Muscle layer of colon (tissue), 2 donors: Measurements from ENCODE around the gene VTI1A.
"Not testable (repeated sequence)": the region's sequence is repeated elsewhere in the genome, so short reads cannot be mapped to it uniquely, and the experiment has no call there.

Experiments
- H3K27ac ChIP-seq: one replicate; pipeline ENCODE4 v1.7.0; 2013; ENCODE audit warnings: low read depth, mild to moderate bottlenecking, low read length, moderate library complexity
- H3K27me3 ChIP-seq, 2 donors: one replicate each; pipeline ENCODE4 v1.7.0; 2013; ENCODE audit warnings: low read length in 2 of 2, mild to moderate bottlenecking in 2 of 2; ENCODE audit not compliant: insufficient read depth in 2 of 2, control insufficient read depth in 1 of 2
- H3K36me3 ChIP-seq: one replicate; pipeline ENCODE4 v1.7.0; 2013; ENCODE audit warnings: mild to moderate bottlenecking, low read length; ENCODE audit not compliant: insufficient read depth
- H3K4me1 ChIP-seq: one replicate; pipeline ENCODE4 v1.7.0; 2013; ENCODE audit warnings: mild to moderate bottlenecking, low read length; ENCODE audit not compliant: insufficient read depth
- H3K4me3 ChIP-seq, 2 donors: one replicate each; pipeline ENCODE4 v1.7.0; 2013; ENCODE audit warnings: low read length in 2 of 2, low read depth in 1 of 2, mild to moderate bottlenecking in 1 of 2, moderate library complexity in 1 of 2
- H3K9ac ChIP-seq: one replicate; pipeline ENCODE4 v1.7.0; 2013; ENCODE audit warnings: low read length
- H3K9me3 ChIP-seq: one replicate; pipeline ENCODE4 v1.7.0; 2013; ENCODE audit warnings: mild to moderate bottlenecking, low read length
- donor health status: abdominal sarcoma.
- donor health status: Adenocarcinoma of cecum.

VTI1A gene

DNA sequence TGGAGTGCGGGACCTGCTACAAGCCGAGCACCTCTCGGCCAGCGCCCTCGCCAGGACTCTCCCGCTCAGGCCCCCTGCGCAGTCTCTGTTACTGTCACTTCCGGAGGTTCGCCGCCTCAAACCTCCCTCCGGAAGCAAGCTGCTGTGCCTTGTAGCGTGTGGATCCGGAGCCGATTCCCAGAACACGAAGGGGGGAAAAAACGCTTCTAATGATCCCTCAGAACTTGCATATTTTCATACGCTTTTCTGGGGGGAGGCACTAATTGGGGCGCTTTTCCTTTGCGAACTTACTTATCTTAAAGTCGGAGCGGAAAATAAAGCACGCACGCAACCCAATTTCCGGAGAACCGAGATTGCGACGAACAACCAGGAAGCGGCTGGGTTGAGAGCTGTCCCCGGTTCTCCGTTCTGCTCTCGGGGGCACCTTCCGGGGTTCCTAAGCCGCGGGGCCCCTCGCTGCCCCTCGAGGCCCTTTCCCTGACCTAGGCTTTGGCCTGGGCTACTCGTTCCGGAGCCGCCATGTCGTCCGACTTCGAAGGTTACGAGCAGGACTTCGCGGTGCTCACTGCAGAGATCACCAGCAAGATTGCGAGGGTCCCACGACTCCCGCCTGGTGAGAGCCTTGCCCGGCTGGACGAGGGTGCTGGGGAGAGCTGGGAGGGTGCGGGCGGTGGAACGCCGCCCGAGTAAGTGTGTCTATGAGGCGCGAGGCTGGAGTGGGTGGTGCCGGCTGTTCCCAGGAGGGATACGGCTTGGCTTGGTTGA, at the start of gene VTI1A, which contains the start of gene ZDHHC6:
VTI1A (plus strand) TSS at position 361 of the 765 bp plus-strand sequence; CDS start at position 520, 159 bp downstream.
ZDHHC6 (minus strand) TSS at position 60 of the 765 bp plus-strand sequence. CDS start 1,478 bp downstream, outside the sequence.
- Histone ChIP-seq H3K36me3 (peaks cover 29% of the 10 kb centered on the region), H3K27ac (peak within 1 kb of the TSS; percentile 97), H3K27me3 (no peaks in the 10 kb centered on the region), H3K4me3 (peak within 1 kb of the TSS; percentile 96 to 99), H3K9ac (peak within 1 kb of the TSS; percentile 97), H3K9me3 (no peaks in the 10 kb centered on the region), H3K4me1 (peaks cover 15% of the 10 kb centered on the region)

GRCh38 chr10:112397592-112397991, 49.4 kb upstream of the VTI1A start:
- Histone ChIP-seq H3K4me1 (no peaks in the 10 kb centered on the region), H3K9ac (no peak overlapping the region), H3K4me3 (no peak overlapping the region), H3K36me3 (no peaks in the 10 kb centered on the region), H3K27ac (no peak overlapping the region), H3K27me3 (no peaks in the 10 kb centered on the region), H3K9me3 (no peaks in the 10 kb centered on the region)

DNA sequence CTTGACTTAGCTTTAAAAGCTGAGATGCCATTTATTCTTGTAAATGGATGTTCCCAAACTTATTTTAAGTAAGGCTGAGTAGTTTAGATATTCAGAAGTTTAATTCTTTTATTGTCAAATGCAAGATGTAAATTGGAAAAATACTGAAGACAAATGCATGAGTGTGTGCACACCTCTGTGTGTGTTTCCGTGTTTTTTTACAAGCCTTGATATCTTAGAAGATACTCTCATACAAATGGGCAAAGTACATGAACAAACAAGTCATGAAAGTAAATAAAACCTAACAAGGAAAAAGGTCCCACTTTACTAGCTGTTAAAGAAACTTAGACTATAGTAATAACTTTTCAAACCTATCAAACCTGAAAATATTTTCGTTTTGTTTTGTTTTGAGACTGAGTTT, 44.1 kb upstream of the VTI1A start:
- Histone ChIP-seq H3K4me1 (no peaks in the 10 kb centered on the region), H3K9ac (no peak overlapping the region), H3K36me3 (no peaks in the 10 kb centered on the region), H3K27me3 (no peaks in the 10 kb centered on the region), H3K27ac (no peak overlapping the region), H3K9me3 (no peaks in the 10 kb centered on the region), H3K4me3 (no peak overlapping the region)

DNA sequence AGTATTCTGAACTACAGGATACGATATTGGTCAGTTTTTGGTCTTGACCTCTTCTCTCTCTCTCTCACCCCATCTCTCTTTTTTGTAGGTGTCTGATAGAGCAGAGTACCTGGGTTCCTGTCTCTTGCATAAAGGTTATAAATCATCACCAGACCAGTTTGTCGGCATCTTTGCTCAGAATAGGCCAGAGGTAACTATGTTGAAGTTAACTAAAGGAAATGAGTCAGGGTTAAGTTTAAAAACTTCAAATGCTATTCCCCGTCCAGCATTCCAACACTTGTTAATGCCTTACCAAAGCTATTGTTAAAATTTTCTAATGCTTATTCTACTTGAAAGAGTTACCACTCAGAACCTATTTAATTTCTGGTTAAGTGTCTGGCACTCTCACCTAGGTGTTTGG, 42.4 kb upstream of the VTI1A start:
- Histone ChIP-seq H3K27ac (no peak overlapping the region), H3K36me3 (no peaks in the 10 kb centered on the region)

DNA sequence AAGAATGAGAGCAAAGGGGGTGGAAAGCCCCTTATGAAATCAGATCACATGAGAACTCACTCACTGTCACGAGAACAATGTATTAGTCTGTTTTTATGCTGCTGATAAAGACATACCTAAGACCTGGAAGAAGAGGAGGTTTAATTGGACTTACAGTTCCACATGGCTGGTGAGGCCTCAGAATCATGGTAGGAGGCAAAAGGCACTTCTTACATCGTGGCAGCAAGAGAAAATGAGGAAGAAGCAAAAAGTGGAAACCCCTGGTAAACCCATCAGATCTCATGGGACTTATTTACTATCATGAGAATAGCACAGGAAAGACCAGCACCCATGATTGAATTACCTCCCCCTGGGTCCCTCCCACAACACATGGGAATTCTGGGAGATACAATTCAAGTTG, 40.2 kb upstream of the VTI1A start:
- H3K27me3 ChIP-seq, H3K9me3 ChIP-seq, H3K4me1 ChIP-seq, H3K4me3 ChIP-seq, H3K9ac ChIP-seq, H3K27ac ChIP-seq, H3K36me3 ChIP-seq: not testable (repeated sequence)

More for the DNA sequence above, 42.4 kb upstream of the VTI1A start:
- Histone ChIP-seq H3K4me1 (no peaks in the 10 kb centered on the region), H3K9me3 (no peaks in the 10 kb centered on the region), H3K4me3 (no peak overlapping the region), H3K9ac (no peak overlapping the region), H3K27me3 (no peaks in the 10 kb centered on the region)

GRCh38 chr10:112407696-112408095, 39.3 kb upstream of the VTI1A start:
- Histone ChIP-seq H3K4me1 (no peaks in the 10 kb centered on the region), H3K4me3 (no peak overlapping the region), H3K27ac (no peak overlapping the region), H3K36me3 (no peaks in the 10 kb centered on the region), H3K9me3 (no peaks in the 10 kb centered on the region), H3K27me3 (no peaks in the 10 kb centered on the region), H3K9ac (no peak overlapping the region)

DNA sequence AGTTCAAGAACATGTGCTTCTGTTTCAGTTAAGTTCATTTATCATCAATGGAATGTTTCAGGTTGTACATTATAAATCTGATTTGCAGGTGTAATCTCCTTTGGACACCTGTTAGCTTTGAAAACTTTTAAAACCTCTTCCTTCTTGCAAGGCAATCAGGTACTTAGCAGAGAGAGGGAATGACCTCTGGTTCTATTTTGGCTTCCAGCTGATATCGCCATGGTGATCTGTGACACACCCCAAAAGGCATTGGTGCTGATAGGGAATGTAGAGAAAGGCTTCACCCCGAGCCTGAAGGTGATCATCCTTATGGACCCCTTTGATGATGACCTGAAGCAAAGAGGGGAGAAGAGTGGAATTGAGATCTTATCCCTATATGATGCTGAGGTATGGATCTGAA, 37.7 kb upstream of the VTI1A start:
- H3K36me3 ChIP-seq = no peaks in the 10 kb centered on the region

GRCh38 chr10:112409755-112410154, 37.3 kb upstream of the VTI1A start:
- Histone ChIP-seq H3K27me3 (no peaks in the 10 kb centered on the region), H3K4me1 (no peaks in the 10 kb centered on the region), H3K9ac (no peak overlapping the region), H3K27ac (no peak overlapping the region), H3K4me3 (no peak overlapping the region), H3K9me3 (no peaks in the 10 kb centered on the region), H3K36me3 (no peaks in the 10 kb centered on the region)

More for the DNA sequence above, 37.7 kb upstream of the VTI1A start:
- H3K4me3 ChIP-seq = no peak overlapping the region
- no peak overlapping the region for H3K27ac ChIP-seq
- H3K9me3 ChIP-seq = no peaks in the 10 kb centered on the region
- no peaks in the 10 kb centered on the region for H3K4me1 ChIP-seq
- no peaks in the 10 kb centered on the region for H3K27me3 ChIP-seq
- H3K9ac ChIP-seq = no peak overlapping the region

DNA sequence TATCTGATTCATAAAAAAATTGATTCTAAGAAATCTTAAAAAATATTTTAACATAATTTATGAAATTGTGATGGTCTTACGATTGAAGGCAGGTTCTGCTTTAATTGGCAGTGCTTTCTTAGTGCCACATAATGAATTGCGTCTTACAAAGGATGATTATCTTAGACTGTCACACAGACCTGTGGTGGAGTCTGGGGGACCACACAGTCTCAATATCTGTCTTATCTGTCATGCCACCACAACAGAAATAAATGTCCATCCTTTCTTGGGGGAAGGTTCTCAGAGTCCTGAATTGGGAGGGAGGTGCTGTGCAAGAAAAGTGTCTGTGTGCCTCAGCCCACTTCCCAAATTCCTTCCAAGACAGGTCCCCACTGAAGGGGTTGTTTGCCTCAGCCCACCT, 34.3 kb upstream of the VTI1A start:
- Histone ChIP-seq H3K9ac (no peak overlapping the region), H3K4me1 (no peaks in the 10 kb centered on the region), H3K9me3 (no peaks in the 10 kb centered on the region), H3K27ac (no peak overlapping the region), H3K27me3 (no peaks in the 10 kb centered on the region), H3K36me3 (no peaks in the 10 kb centered on the region), H3K4me3 (no peak overlapping the region)

DNA sequence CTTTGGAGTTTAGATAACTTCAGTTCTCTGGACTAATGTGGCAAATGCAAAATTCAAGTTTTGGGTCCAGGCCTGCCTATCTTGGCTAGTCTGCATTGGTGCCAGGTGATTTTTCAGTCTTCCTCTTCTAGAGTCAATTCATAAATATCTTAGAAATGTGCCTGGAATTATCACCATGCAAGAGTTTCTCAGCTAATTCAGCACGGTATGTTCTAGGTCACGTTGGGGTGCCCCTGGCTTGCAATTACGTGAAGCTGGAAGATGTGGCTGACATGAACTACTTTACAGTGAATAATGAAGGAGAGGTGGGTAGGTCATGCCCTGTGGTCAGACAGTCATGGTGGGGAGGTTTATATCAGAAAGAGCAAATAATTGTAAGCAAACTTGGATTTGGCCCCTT, 25.3 kb upstream of the VTI1A start:
- H3K36me3 ChIP-seq = peaks cover 8% of the 10 kb centered on the region

DNA sequence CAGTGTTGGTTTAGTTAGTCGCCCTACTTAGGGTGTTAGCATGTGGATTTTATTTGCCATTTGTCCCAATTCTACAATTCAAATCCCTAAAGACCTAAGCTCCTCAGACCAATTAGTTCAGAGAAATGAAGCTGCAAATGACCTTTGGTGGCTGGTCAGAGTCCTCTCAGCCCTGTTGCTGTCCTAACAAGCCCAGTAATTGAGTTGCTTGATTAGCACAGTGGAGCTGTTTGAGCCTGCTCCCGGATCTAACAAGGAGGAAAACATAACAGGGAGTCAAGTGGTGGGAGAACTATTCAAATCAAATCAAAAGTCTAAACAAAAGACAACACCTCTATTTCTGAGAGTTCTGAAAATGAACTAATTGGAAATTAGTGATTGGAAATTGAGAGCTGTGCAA, 22.4 kb upstream of the VTI1A start:
- Histone ChIP-seq H3K9me3 (no peaks in the 10 kb centered on the region), H3K36me3 (peaks cover 8% of the 10 kb centered on the region), H3K4me1 (no peaks in the 10 kb centered on the region), H3K27me3 (no peaks in the 10 kb centered on the region), H3K9ac (no peak overlapping the region), H3K4me3 (no peak overlapping the region), H3K27ac (no peak overlapping the region)

More for the DNA sequence above, 25.3 kb upstream of the VTI1A start:
- no peak overlapping the region for H3K4me3 ChIP-seq
- no peaks in the 10 kb centered on the region for H3K27me3 ChIP-seq
- H3K9me3 ChIP-seq = no peaks in the 10 kb centered on the region
- no peak overlapping the region for H3K27ac ChIP-seq
- no peak overlapping the region for H3K9ac ChIP-seq
- no peaks in the 10 kb centered on the region for H3K4me1 ChIP-seq

DNA sequence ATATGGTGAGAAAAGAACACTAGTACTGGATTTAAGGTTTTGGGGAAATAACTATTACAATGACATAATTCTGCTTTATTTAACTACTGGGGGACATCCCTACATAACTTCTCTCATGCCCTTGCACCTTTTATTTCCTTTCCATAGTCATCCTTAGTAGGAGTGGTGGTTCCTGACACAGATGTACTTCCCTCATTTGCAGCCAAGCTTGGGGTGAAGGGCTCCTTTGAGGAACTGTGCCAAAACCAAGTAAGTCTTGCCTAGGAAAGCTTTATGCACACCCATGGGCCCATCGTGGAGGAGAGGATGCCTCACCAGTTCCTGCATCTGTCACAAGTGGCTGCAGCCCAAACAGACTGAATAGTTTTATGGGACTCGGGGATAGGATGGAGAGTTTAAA, 20.9 kb upstream of the VTI1A start:
- H3K4me3 ChIP-seq = no peak overlapping the region
- peaks cover 20% of the 10 kb centered on the region for H3K36me3 ChIP-seq
- H3K4me1 ChIP-seq = no peaks in the 10 kb centered on the region
- no peaks in the 10 kb centered on the region for H3K27me3 ChIP-seq
- H3K27ac ChIP-seq = no peak overlapping the region
- no peak overlapping the region for H3K9ac ChIP-seq
- H3K9me3 ChIP-seq = no peaks in the 10 kb centered on the region
